Breast epithelium (tissue), 4 donors: ENCODE data around the gene ZNF879. TPM values are rescaled to one million over a fixed set of nuclear protein-coding genes. Genes with fewer than 3 reads are reported as not detected.

Source experiments
- DNase-seq, 2 donors: peaks; one replicate each; pipeline ENCODE4 v3.0.0-alpha.2; 2019; ENCODE audit warnings: low spot score in 2 of 2
- H3K27ac ChIP-seq, 2 donors: fragments of 200-600 bp; sonication (generic) in 1 of 2; one replicate each; pipeline ENCODE4 v1.5.1; 2016 to 2019; ENCODE audit warnings: mild to moderate bottlenecking in 1 of 2
- H3K27me3 ChIP-seq, 2 donors: fragments of 200-600 bp; sonication (generic) in 1 of 2; one replicate each; pipeline versions ENCODE4 v1.5.1 to v1.6.0; 2017 to 2019; ENCODE audit warnings: control low read depth in 1 of 2, mild to moderate bottlenecking in 1 of 2
- H3K36me3 ChIP-seq: fragments of 200-600 bp; one replicate; pipeline ENCODE4 v1.5.1; 2019
- H3K4me1 ChIP-seq, 2 donors: fragments of 200-600 bp; sonication (generic); one replicate each; pipeline ENCODE4 v1.5.1; 2016 to 2019; ENCODE audit warnings: control low read depth in 1 of 2
- H3K4me3 ChIP-seq, 3 donors: fragments of 200-600 bp; sonication (generic); 1 replicate in 2 of 3; 2 replicates in 1 of 3; pipeline ENCODE4 v1.5.1; 2016 to 2019; ENCODE audit warnings: mild to moderate bottlenecking in 3 of 3, moderate library complexity in 2 of 3
- H3K9me3 ChIP-seq, 2 donors: fragments of 200-600 bp; sonication (generic) in 1 of 2; one replicate each; pipeline ENCODE4 v1.5.1; 2016 to 2019; ENCODE audit warnings: control low read depth in 1 of 2
- POLR2A ChIP-seq: fragments of 450-650 bp; IDR thresholded peaks from one replicate; pipeline ENCODE4 v1.6.1; 2016; ENCODE audit warnings: antibody characterized with exemption, mild to moderate bottlenecking, moderate library complexity
- POLR2AphosphoS5 ChIP-seq, 3 donors: sonication (generic); formaldehyde crosslinking; IDR thresholded peaks; one replicate each; pipeline ENCODE4 v1.6.1; 2017; ENCODE audit warnings: antibody characterized with exemption in 3 of 3
- intact Hi-C: fragments of 100-400 bp; cut with DNase I; formaldehyde crosslinking; loops from one replicate; pipeline ENCODE4 v1.15.1; 2023; ENCODE audit warnings: low total_unique reads
- total RNA-seq, 3 donors: library from RNA; depleted of rRNA; stranded (reverse); fragments of >200 nt; gene quantifications; one replicate each; pipeline ENCODE4 v1.1.0, GENCODE V29; 2016
- TF ChIP-seq, protein P1 (sequence below), 3 donors: fragments of 450-650 bp; IDR thresholded peaks; one replicate each; pipeline ENCODE4 v1.5.1; 2016 to 2017; ENCODE audit warnings: antibody characterized with exemption in 3 of 3, mild to moderate bottlenecking in 3 of 3, moderate library complexity in 3 of 3

ZNF879 gene
- total RNA-seq, 3 donors from 2014 or later = 4.8 to 13.8 (median 7.9) TPM

DNA sequence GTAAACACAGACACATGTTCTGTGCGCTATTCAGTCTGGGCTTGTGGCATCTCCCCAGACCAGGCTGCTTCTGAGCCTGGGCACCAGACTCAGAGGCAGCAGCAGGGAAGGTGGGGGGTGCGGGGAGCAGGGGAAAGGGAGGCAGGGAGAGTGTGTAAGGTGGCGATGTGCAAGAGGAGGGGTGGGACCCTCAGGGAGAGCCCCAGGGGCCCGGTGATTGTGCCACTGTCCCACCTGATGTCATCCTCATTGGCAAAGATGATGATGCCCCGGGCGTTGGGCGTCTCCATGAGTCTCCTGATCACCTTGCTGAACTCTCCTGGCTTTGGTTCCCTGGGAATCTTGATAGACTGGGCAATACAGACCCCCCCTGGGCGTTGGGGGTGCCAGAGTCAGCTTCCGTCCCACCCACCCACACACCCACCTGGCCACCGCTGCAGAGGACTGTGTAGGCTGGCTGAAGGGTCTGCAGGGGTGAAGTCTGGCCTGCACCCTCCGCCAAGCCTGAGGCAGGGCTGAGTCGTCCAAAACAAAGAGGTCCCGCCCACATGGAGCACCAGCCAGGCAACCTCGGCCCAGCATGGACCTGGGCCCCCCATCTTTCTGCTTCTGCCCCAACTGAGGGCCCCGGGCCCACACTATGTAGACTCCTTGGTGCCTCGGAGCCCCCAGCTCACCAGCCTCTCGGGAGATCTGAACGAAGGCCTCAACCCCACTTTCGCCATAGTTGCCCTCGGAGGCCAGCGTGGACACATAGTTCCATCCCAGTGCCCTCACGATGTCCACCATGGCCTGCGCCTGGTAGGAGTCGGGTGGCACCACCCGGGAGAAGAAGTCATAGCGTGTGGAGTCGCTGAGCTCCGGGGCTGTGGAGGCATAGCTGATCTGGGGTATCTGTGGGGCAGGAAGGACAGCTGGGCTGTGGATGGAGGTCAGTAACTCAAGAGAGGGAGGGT lies 32.1 kb upstream of the ZNF879 start:
- Histone ChIP-seq H3K36me3 (no peaks in the 10 kb centered on the region), H3K4me1 (no peaks in the 10 kb centered on the region), H3K9me3 (peaks cover 49 to 54% of the 10 kb centered on the region in 2 donors), H3K27ac (no peak overlapping the region), H3K27me3 (peaks cover 0 to 35% of the 10 kb centered on the region in 2 donors), H3K4me3 (no peak overlapping the region)
- intact Hi-C loops = no loop called here
- TF ChIP-seq POLR2A = no peak
- TF ChIP-seq POLR2AphosphoS5 (IDR thresholded peaks at IDR 0.05) = no peak
- TF ChIP-seq, protein P1, sequence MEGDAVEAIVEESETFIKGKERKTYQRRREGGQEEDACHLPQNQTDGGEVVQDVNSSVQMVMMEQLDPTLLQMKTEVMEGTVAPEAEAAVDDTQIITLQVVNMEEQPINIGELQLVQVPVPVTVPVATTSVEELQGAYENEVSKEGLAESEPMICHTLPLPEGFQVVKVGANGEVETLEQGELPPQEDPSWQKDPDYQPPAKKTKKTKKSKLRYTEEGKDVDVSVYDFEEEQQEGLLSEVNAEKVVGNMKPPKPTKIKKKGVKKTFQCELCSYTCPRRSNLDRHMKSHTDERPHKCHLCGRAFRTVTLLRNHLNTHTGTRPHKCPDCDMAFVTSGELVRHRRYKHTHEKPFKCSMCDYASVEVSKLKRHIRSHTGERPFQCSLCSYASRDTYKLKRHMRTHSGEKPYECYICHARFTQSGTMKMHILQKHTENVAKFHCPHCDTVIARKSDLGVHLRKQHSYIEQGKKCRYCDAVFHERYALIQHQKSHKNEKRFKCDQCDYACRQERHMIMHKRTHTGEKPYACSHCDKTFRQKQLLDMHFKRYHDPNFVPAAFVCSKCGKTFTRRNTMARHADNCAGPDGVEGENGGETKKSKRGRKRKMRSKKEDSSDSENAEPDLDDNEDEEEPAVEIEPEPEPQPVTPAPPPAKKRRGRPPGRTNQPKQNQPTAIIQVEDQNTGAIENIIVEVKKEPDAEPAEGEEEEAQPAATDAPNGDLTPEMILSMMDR (IDR thresholded peaks at IDR 0.05) = no peak
- DNase-seq = no peak

DNA sequence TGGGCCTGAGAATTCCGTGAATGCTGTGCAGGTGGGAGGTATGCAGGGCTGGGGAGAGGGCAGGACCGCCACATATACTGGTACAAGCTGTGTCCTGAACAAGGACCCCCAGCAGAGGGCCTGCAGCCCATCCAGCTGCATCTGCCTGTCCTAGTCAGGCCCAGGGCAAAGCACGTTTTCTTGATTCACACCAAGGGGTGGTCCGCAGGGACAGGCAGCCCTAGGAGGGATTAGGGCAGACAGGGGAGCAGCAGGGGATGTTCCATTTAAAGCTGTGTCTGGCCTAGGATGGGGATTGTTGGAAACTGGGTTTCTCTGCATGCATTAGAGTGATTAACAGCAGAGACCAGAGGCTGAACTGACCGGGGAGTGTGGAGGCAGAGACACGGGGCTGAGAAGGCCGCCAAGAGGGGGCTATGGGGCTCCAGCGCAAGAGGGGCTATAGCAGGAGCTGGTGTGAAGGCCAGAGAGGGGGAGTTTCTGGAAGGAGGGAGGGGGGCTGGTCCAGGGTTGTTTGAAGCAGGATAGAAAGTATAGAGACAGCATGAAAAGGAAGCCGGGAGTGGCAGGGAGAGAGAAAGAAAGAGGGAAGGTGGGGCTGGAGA lies 31.2 kb upstream of the ZNF879 start:
- peaks cover 40 to 45% of the 10 kb centered on the region in 2 donors for H3K9me3 ChIP-seq
- no peak overlapping the region for H3K27ac ChIP-seq
- TF ChIP-seq, protein P1 (IDR thresholded peaks at IDR 0.05) = no peak
- no peak for TF ChIP-seq POLR2A
- no peak for TF ChIP-seq POLR2AphosphoS5 (IDR thresholded peaks at IDR 0.05)
- peaks cover 0 to 42% of the 10 kb centered on the region in 2 donors for H3K27me3 ChIP-seq
- no peak for DNase-seq
- no peak overlapping the region for H3K4me3 ChIP-seq
- H3K4me1 ChIP-seq = no peaks in the 10 kb centered on the region
- H3K36me3 ChIP-seq = no peaks in the 10 kb centered on the region
- intact Hi-C loops = no loop called here

DNA sequence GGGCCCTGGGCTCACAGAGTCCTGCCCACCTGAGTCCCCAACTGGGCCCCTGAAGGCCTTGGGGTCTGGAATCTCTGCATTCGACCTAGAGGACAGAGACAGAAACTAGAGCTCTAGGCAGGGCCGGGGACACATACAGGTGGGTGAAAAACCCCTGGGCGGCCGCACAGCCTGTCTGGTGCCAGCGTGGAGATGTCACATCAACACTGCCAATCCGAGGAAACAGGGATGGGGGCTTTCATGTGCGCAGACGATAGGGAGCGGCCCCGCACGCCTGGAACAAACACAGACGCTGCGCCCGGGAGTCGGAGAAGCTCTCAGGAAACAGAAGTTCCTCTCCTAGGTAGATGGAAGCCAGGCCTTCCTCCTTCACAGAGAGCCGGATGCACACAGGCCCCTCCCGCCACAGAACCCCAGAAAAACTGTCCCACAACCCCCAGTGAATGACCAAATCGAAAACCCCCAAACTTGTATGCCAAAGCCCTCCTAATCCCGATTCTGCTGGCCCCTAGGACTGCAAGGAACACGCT lies 30.3 kb upstream of the ZNF879 start:
- Histone ChIP-seq H3K9me3 (peaks cover 37 to 40% of the 10 kb centered on the region in 2 donors), H3K27me3 (peaks cover 0 to 42% of the 10 kb centered on the region in 2 donors)
- intact Hi-C loops = no loop called here

DNA sequence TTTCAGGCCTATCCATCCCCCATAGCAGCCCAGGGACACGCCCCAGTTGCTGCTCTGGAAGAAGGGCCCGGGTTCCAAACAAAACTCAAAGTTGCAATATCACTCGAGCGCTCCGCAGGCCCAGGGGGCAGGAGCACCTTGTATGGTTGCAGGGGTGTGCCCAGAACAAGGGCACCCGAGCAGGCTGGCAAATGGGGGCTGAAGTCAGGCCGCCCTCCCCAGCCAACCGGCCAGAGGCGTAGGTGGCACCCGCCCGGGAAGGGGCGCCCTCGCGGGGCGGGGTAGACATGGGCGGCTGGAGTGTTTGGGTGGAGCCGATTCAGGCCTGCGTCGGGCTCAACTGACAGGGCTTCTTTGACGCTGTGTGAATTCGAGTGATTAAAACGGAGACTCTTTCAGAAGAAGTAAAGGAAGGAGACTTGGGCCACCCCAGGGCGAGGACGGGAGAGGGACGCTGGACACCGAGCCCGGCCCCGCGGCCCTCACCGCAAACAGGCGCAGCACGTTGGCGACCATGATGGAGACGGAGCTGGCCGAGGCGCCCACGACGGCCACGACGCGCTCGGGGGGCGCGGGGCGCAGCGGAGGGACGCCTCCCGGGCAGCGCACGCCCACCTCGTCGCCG lies 29.5 kb upstream of the ZNF879 start:
- DNase-seq = no peak
- Histone ChIP-seq H3K27me3 (peaks cover 0 to 42% of the 10 kb centered on the region in 2 donors), H3K4me1 (no peaks in the 10 kb centered on the region), H3K9me3 (peaks cover 33 to 37% of the 10 kb centered on the region in 2 donors), H3K4me3 (peak overlapping the region in 1 of 3 donors; percentile 31), H3K36me3 (no peaks in the 10 kb centered on the region), H3K27ac (no peak overlapping the region)
- intact Hi-C loops = loop anchor here (2.0 kb wide), 2 partner anchors 21 to 55 kb away; no protein-coding TSS in a partner anchor
- TF ChIP-seq POLR2AphosphoS5 (IDR thresholded peaks at IDR 0.05) (no peak), POLR2A (no peak)
- TF ChIP-seq, protein P1 (IDR thresholded peaks at IDR 0.05) = no peak

More for the DNA sequence above, 30.3 kb upstream of the ZNF879 start:
- no peak overlapping the region for H3K27ac ChIP-seq
- no peaks in the 10 kb centered on the region for H3K4me1 ChIP-seq
- H3K4me3 ChIP-seq = no peak overlapping the region
- TF ChIP-seq POLR2AphosphoS5 (IDR thresholded peaks at IDR 0.05) (no peak), POLR2A (no peak)
- TF ChIP-seq, protein P1 (IDR thresholded peaks at IDR 0.05) = no peak
- no peaks in the 10 kb centered on the region for H3K36me3 ChIP-seq
- no peak for DNase-seq
